GM12891 (cell line): ENCODE data around the gene ANKRD34A.

ENCODE experiments used
- PAX5 ChIP-seq: IDR thresholded peaks from 2 replicates; pipeline ENCODE4 v1.6.1; 2011; ENCODE audit warnings: low read length, moderate library complexity, mild to moderate bottlenecking; ENCODE audit not compliant: insufficient read depth, severe bottlenecking
- POLR2A ChIP-seq: IDR thresholded peaks from 2 replicates; pipeline ENCODE4 v1.6.1; 2011; ENCODE audit warnings: low read depth, low read length, control low read depth
- POLR2AphosphoS5 ChIP-seq: IDR thresholded peaks from 2 replicates; pipeline ENCODE4 v1.6.1; 2011; ENCODE audit warnings: low read depth, low read length, control low read depth
- TAF1 ChIP-seq: IDR thresholded peaks from 2 replicates; pipeline ENCODE4 v1.6.1; 2011; ENCODE audit warnings: low read depth, low read length, control low read depth

DNA sequence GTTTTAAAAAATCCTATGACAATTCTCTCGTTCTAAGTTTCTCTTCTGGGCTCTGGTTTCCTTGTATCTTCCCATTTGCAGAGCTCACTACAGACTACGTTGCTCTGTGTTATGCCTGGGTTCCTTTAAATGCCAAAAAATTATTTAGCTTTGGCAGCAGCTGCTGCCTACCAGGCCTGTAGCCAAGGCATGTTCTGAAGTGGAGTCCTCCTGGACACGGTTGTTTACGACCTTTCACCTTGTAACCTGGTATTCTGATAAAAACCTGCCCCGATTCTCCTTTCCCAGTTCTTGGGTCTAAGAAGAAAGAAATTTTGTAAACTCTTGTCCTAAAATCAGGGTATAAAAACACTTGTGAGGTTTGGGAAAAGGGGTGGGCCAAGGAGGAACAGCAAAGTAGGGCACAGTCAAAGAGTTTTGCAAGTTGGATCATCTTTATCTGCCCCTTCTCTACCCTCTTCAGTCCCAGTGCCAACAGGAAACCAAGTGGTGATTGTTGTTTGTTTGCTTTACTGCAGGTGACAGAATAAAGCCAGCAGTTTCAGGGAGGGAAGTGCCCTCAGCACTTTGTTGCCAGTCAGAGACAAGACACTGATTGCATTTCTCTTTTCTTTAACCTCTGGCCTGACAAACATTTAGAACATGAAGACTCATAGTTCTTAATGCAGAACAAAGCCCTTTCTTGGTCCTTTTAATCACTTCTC, 35.1 kb upstream of the ANKRD34A start:
- TF ChIP-seq POLR2A, result no peak
- TF ChIP-seq POLR2AphosphoS5, result no peak
- no peak for TF ChIP-seq TAF1
- no peak for TF ChIP-seq PAX5
